Endothelial cell of umbilical vein (primary cell): ENCODE measurements around the gene ICE2. TPM values are rescaled to one million over a fixed set of nuclear protein-coding genes. Genes with fewer than 3 reads are reported as not detected.
A peak's percentile ranks its signal among the peaks of the same experiment; 100 is the strongest.

Experiments
- BruUV-seq: library from RNA; stranded (reverse); fragments of 400-500 nt; replicated peaks from 2 replicates; lab custom pipeline; 2021; lab: Mats Ljungman, UMichigan
- CTCF ChIA-PET: fragments of 300-600, 350-600 bp; sonication (Branson Sonifier 250); formaldehyde crosslinking; loops from one replicate; lab custom pipeline; 2021; ENCODE audit warnings: antibody characterized with exemption, inconsistent platforms; lab: Charles Lee
- POLR2A ChIA-PET: fragments of 300-600, 350-600 bp; sonication (Branson Sonifier 250); formaldehyde crosslinking; loops from one replicate; lab custom pipeline; 2021; ENCODE audit warnings: antibody characterized with exemption, inconsistent platforms; lab: Charles Lee
- DNase-seq: peaks from one replicate; pipeline ENCODE4 v3.0.0-alpha.2; 2011; ENCODE audit warnings: low read depth, low spot score
- FAIRE-seq: peaks from 2 replicates; lab custom pipeline; 2011; peaks lifted over from hg19 to GRCh38; lab: Jason Lieb, UNC
- H2AFZ ChIP-seq: 2 replicates; pipeline ENCODE4 v1.6.0; 2012; ENCODE audit warnings: low read depth, low read length, control low read depth, inconsistent platforms
- H3K27ac ChIP-seq: 2 replicates; pipeline ENCODE4 v1.5.1; 2011; ENCODE audit warnings: low read depth, mild to moderate bottlenecking, control low read depth, low read length, moderate library complexity; ENCODE audit not compliant: insufficient read depth
- H3K27me3 ChIP-seq, 2 experiments: 2 replicates each; pipeline versions ENCODE4 v1.6.0 to v1.6.1; 2011; ENCODE audit warnings: low read length in 2 of 2, mixed read lengths in 1 of 2; ENCODE audit not compliant: control insufficient read depth in 2 of 2, insufficient read depth in 2 of 2
- H3K36me3 ChIP-seq, 2 experiments: 2 replicates in 1 of 2; 3 replicates in 1 of 2; pipeline ENCODE4 v1.5.1; 2011; ENCODE audit warnings: low read length in 2 of 2, mild to moderate bottlenecking in 1 of 2, moderate library complexity in 1 of 2; ENCODE audit not compliant: control insufficient read depth in 2 of 2, insufficient read depth in 2 of 2; ENCODE audit errors: extremely low read depth in 1 of 2
- H3K4me1 ChIP-seq: 3 replicates; pipeline ENCODE4 v1.5.1; 2011; ENCODE audit warnings: mild to moderate bottlenecking, low read length; ENCODE audit not compliant: control insufficient read depth, insufficient read depth; ENCODE audit errors: extremely low read depth
- H3K4me2 ChIP-seq: 2 replicates; pipeline ENCODE4 v1.6.1; 2011; ENCODE audit warnings: low read length, control low read depth, mixed read lengths; ENCODE audit not compliant: insufficient read depth
- H3K4me3 ChIP-seq, 3 experiments: fragments of 200-600 bp in 1 of 3; sonication (generic), shearing (Covaris generic) in 1 of 3; replicated peaks in 1 of 3; 2 replicates each; pipeline ENCODE4 v1.5.1; 2011 to 2016; ENCODE audit warnings: control low read depth in 3 of 3, low read length in 3 of 3, mild to moderate bottlenecking in 2 of 3, inconsistent platforms in 1 of 3, low read depth in 1 of 3, moderate library complexity in 1 of 3; ENCODE audit not compliant: insufficient read depth in 1 of 3
- H3K79me2 ChIP-seq: 2 replicates; pipeline ENCODE4 v1.6.0; 2012; ENCODE audit warnings: low read length, inconsistent platforms; ENCODE audit not compliant: control insufficient read depth, insufficient read depth
- H3K9ac ChIP-seq: replicated peaks from 2 replicates; pipeline ENCODE3; 2011; ENCODE audit warnings: low read length, control low read depth; ENCODE audit not compliant: insufficient read depth; ENCODE audit errors: extremely low read depth
- H3K9me1 ChIP-seq: replicated peaks from 3 replicates; pipeline ENCODE4 v1.6.0; 2011; ENCODE audit warnings: mild to moderate bottlenecking, low read length; ENCODE audit not compliant: control insufficient read depth, insufficient read depth; ENCODE audit errors: extremely low read depth
- H3K9me3 ChIP-seq: replicated peaks from 2 replicates; pipeline ENCODE4 v1.5.1; 2012; ENCODE audit warnings: low read length, inconsistent platforms; ENCODE audit not compliant: control insufficient read depth, insufficient read depth
- H4K20me1 ChIP-seq: replicated peaks from 2 replicates; pipeline ENCODE3; 2011; ENCODE audit warnings: mild to moderate bottlenecking, low read length; ENCODE audit not compliant: control insufficient read depth, insufficient read depth; ENCODE audit errors: extremely low read depth
- CTCF ChIP-seq, 2 donors: IDR thresholded peaks; 1 replicate in 1 of 2; 2 replicates in 1 of 2; pipeline ENCODE4 v1.5.1; 2011; ENCODE audit warnings: low read length in 2 of 2, mild to moderate bottlenecking in 2 of 2, moderate library complexity in 2 of 2, control low read depth in 1 of 2, inconsistent platforms in 1 of 2, low read depth in 1 of 2; ENCODE audit not compliant: insufficient read depth in 1 of 2; ENCODE audit errors: extremely low read depth in 1 of 2
- EZH2 ChIP-seq: IDR thresholded peaks from 2 replicates; pipeline ENCODE4 v1.6.1; 2012; ENCODE audit warnings: borderline replicate concordance, low read depth, mild to moderate bottlenecking, moderate library complexity, low read length, inconsistent platforms; ENCODE audit not compliant: severe bottlenecking
- FOS ChIP-seq: IDR thresholded peaks from 2 replicates; pipeline ENCODE4 v1.6.1; 2011; ENCODE audit warnings: mild to moderate bottlenecking, low read length, moderate library complexity, borderline replicate concordance; ENCODE audit not compliant: insufficient read depth
- GATA2 ChIP-seq: IDR thresholded peaks from 2 replicates; pipeline ENCODE4 v1.7.0; 2011; ENCODE audit warnings: low read depth, mild to moderate bottlenecking, moderate library complexity, mixed read lengths, low read length; ENCODE audit not compliant: insufficient read length, insufficient read depth
- JUN ChIP-seq: IDR thresholded peaks from 2 replicates; pipeline ENCODE4 v1.6.1; 2011; ENCODE audit warnings: borderline replicate concordance, low read depth; ENCODE audit not compliant: insufficient read length, insufficient read depth
- MAX ChIP-seq: IDR thresholded peaks from 2 replicates; pipeline ENCODE4 v1.6.1; 2011; ENCODE audit not compliant: insufficient read depth, insufficient read length
- MYC ChIP-seq: IDR thresholded peaks from one replicate; pipeline ENCODE4 v1.6.1; 2011; ENCODE audit warnings: mild to moderate bottlenecking, low read depth, low read length
- POLR2A ChIP-seq: IDR thresholded peaks from 2 replicates; pipeline ENCODE4 v1.6.1; 2012; ENCODE audit warnings: low read depth, mild to moderate bottlenecking, control low read depth, low read length
- POLR2AphosphoS5 ChIP-seq: IDR thresholded peaks from 2 replicates; pipeline ENCODE4 v1.6.1; 2012; ENCODE audit warnings: low read depth, mild to moderate bottlenecking, control low read depth, low read length, moderate library complexity; ENCODE audit not compliant: insufficient read depth
- dilution Hi-C: fragments of 300-500 bp; cut with MboI; formaldehyde crosslinking; loops from one replicate; pipeline ENCODE4 v1.15.0; 2019; ENCODE audit warnings: low sequenced_read_pairs; ENCODE audit not compliant: extremely low pct_ligation_motif_present
- intact Hi-C: fragments of 100-400 bp; cut with micrococcal nuclease; formaldehyde crosslinking; loops from one replicate; pipeline ENCODE4 v1.10.0; 2022
- polyA plus RNA-seq, 4 experiments: library from polyadenylated mRNA; depleted of rRNA in 3 of 4; stranded (reverse) in 3 of 4; unstranded in 1 of 4; fragments of >200 nt; gene quantifications; 2 replicates each; pipeline versions ENCODE4 v1.2.1 to v1.2.3, GENCODE V29; 2011 to 2012; ENCODE audit warnings: missing spikeins in 1 of 4
- total RNA-seq: library from RNA; stranded (reverse); gene quantifications from 2 replicates; pipeline ENCODE4 v1.2.3, GENCODE V29; 2021

The ICE2 gene
- total and polyA plus RNA-seq, 2 donors (not counting 3 experiments of a cell fraction or from before 2014, with no cell fraction given): 22.1 to 57.0 TPM

- Histone ChIP-seq H3K27ac (peak overlapping the region; percentile 98), H3K4me2 (peak overlapping the region; percentile 7), H3K36me3 (peaks cover 24 to 40% of the 10 kb centered on the region in 2 experiments), H3K79me2 (peaks cover 50% of the 10 kb centered on the region), H4K20me1 (no peaks in the 10 kb centered on the region), H3K4me3 (no peak overlapping the region), H3K9me1 (no peaks in the 10 kb centered on the region), H2AFZ (no peak overlapping the region), H3K4me1 (peaks cover 81% of the 10 kb centered on the region), H3K9ac (peak overlapping the region; percentile 80), H3K27me3 (no peaks in the 10 kb centered on the region), H3K9me3 (no peaks in the 10 kb centered on the region)
- CTCF ChIA-PET: interaction anchor here (0.8 to 5.2 kb wide), 6 partner anchors 11 to 72 kb away, joined by 3 to 68 read pairs (median 13); no protein-coding TSS in a partner anchor
- FAIRE-seq (no peak), DNase-seq (no peak)
- intact Hi-C loops (no loop called here), dilution Hi-C loops (no loop called here)
- BruUV-seq: no TSS peak
- POLR2A ChIA-PET: interaction anchor here (0.8 to 2.5 kb wide), 3 partner anchors 10 to 22 kb away, joined by 3 to 27 read pairs (median 5); no protein-coding TSS in a partner anchor
- TF ChIP-seq EZH2: no peak
- TF ChIP-seq FOS: no peak
- TF ChIP-seq JUN: no peak
- peak; percentile 25 for TF ChIP-seq POLR2AphosphoS5
- TF ChIP-seq MYC: no peak
- TF ChIP-seq GATA2: no peak
- no peak for TF ChIP-seq CTCF (IDR thresholded peaks at IDR 0.05; ENCODE audit: extremely low read depth in 1 of 2, insufficient read depth in 1 of 2, low read depth in 1 of 2, low read length in 2 of 2)
- peak; percentile 27 for TF ChIP-seq POLR2A
- no peak for TF ChIP-seq MAX
These were observed 106.7 kb downstream of the ICE2 start for GRCh38 chr15:60372227-60372626.
